ENCODE results near the gene CHRNA1. TPM values are rescaled to one million over a fixed set of nuclear protein-coding genes. Genes with fewer than 3 reads are reported as not detected.
A peak's percentile ranks its signal among the peaks of the same experiment; 100 is the strongest.

The CHRNA1 gene
- total RNA-seq, 1 donor from 2014 or later = 0.41 TPM

- Mint-ChIP-seq H3K4me3 (ENCODE audit: unreplicated experiment) (peak overlapping the region; percentile 38), H3K36me3 (ENCODE audit: low read depth, unreplicated experiment) (no peaks in the 10 kb centered on the region), H3K27me3 (ENCODE audit: unreplicated experiment) (peaks cover 1% of the 10 kb centered on the region), H3K4me1 (ENCODE audit: unreplicated experiment) (peaks cover 19% of the 10 kb centered on the region), H3K9me3 (ENCODE audit: unreplicated experiment) (no peaks in the 10 kb centered on the region), H3K27ac (ENCODE audit: unreplicated experiment) (no peak overlapping the region)
- DNase-seq (ENCODE audit: low spot score) = no peak
- TF ChIP-seq, protein P1, sequence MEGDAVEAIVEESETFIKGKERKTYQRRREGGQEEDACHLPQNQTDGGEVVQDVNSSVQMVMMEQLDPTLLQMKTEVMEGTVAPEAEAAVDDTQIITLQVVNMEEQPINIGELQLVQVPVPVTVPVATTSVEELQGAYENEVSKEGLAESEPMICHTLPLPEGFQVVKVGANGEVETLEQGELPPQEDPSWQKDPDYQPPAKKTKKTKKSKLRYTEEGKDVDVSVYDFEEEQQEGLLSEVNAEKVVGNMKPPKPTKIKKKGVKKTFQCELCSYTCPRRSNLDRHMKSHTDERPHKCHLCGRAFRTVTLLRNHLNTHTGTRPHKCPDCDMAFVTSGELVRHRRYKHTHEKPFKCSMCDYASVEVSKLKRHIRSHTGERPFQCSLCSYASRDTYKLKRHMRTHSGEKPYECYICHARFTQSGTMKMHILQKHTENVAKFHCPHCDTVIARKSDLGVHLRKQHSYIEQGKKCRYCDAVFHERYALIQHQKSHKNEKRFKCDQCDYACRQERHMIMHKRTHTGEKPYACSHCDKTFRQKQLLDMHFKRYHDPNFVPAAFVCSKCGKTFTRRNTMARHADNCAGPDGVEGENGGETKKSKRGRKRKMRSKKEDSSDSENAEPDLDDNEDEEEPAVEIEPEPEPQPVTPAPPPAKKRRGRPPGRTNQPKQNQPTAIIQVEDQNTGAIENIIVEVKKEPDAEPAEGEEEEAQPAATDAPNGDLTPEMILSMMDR (IDR thresholded peaks at IDR 0.05; ENCODE audit: unreplicated experiment) = no peak
Measured at GRCh38 chr2:174730698-174731018, 33.6 kb downstream of the CHRNA1 start.

- peak; percentile 26 for DNase-seq (ENCODE audit: low spot score)
- Mint-ChIP-seq H3K4me1 (ENCODE audit: unreplicated experiment) (peaks cover 19% of the 10 kb centered on the region), H3K4me3 (ENCODE audit: unreplicated experiment) (peak overlapping the region; percentile 79), H3K27me3 (ENCODE audit: unreplicated experiment) (peaks cover 1% of the 10 kb centered on the region), H3K9me3 (ENCODE audit: unreplicated experiment) (no peaks in the 10 kb centered on the region), H3K36me3 (ENCODE audit: low read depth, unreplicated experiment) (no peaks in the 10 kb centered on the region), H3K27ac (ENCODE audit: unreplicated experiment) (no peak overlapping the region)
- TF ChIP-seq, protein P1 (IDR thresholded peaks at IDR 0.05; ENCODE audit: unreplicated experiment) = no peak
Measured at GRCh38 chr2:174729797-174730697, 34.2 kb downstream of the CHRNA1 start.

- no peak for DNase-seq (ENCODE audit: low spot score)
- TF ChIP-seq, protein P1 (IDR thresholded peaks at IDR 0.05; ENCODE audit: unreplicated experiment) = no peak
- peaks cover 6% of the 10 kb centered on the region for H3K36me3 Mint-ChIP-seq (ENCODE audit: low read depth, unreplicated experiment)
- no peak overlapping the region for H3K27ac Mint-ChIP-seq (ENCODE audit: unreplicated experiment)
- H3K27me3 Mint-ChIP-seq (ENCODE audit: unreplicated experiment) = peaks cover 1% of the 10 kb centered on the region
- no peaks in the 10 kb centered on the region for H3K9me3 Mint-ChIP-seq (ENCODE audit: unreplicated experiment)
- H3K4me3 Mint-ChIP-seq (ENCODE audit: unreplicated experiment) = no peak overlapping the region
- H3K4me1 Mint-ChIP-seq (ENCODE audit: unreplicated experiment) = peaks cover 19% of the 10 kb centered on the region
Measured at GRCh38 chr2:174728096-174728495, 36.2 kb downstream of the CHRNA1 start.

DNA sequence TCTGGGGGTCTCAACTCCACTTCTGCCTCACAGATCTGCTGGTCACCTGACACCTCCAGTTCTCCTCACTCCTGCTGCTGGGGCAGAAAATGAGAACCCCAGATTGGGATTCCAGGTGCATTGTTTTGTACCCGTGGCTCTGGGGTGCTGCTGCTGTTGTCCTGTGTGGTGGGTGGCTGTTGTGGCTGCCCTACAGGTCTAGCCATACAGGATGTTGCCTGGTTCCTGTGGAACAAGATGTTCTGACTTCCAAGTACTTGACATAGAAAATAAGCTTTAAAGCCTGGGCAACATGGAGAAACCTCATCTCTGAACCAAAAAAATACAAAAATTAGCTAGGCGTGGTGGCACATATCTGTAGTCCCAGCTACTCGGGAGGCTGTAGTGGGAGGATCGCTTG is 38.1 kb downstream of the CHRNA1 start:
- TF ChIP-seq, protein P1 (IDR thresholded peaks at IDR 0.05; ENCODE audit: unreplicated experiment) = no peak
- DNase-seq (ENCODE audit: low spot score) = no peak
- peaks cover 7% of the 10 kb centered on the region for H3K36me3 Mint-ChIP-seq (ENCODE audit: low read depth, unreplicated experiment)
- H3K4me1 Mint-ChIP-seq (ENCODE audit: unreplicated experiment) = peaks cover 19% of the 10 kb centered on the region
- no peak overlapping the region for H3K27ac Mint-ChIP-seq (ENCODE audit: unreplicated experiment)
- H3K27me3 Mint-ChIP-seq (ENCODE audit: unreplicated experiment) = peaks cover 1% of the 10 kb centered on the region
- no peaks in the 10 kb centered on the region for H3K9me3 Mint-ChIP-seq (ENCODE audit: unreplicated experiment)
- H3K4me3 Mint-ChIP-seq (ENCODE audit: unreplicated experiment) = no peak overlapping the region

GRCh38 chr2:174722942-174723592 is 41.2 kb downstream of the CHRNA1 start:
- no peak overlapping the region for H3K4me3 Mint-ChIP-seq (ENCODE audit: unreplicated experiment)
- peaks cover 12% of the 10 kb centered on the region for H3K36me3 Mint-ChIP-seq (ENCODE audit: low read depth, unreplicated experiment)
- TF ChIP-seq, protein P1 (IDR thresholded peaks at IDR 0.05; ENCODE audit: unreplicated experiment) = no peak
- H3K4me1 Mint-ChIP-seq (ENCODE audit: unreplicated experiment) = peaks cover 9% of the 10 kb centered on the region
- peaks cover under 1% of the 10 kb centered on the region for H3K27me3 Mint-ChIP-seq (ENCODE audit: unreplicated experiment)
- no peak overlapping the region for H3K27ac Mint-ChIP-seq (ENCODE audit: unreplicated experiment)
- DNase-seq (ENCODE audit: low spot score) = no peak
- no peaks in the 10 kb centered on the region for H3K9me3 Mint-ChIP-seq (ENCODE audit: unreplicated experiment)

Measured in endothelial cell (in vitro differentiated cells).